GM18505 (cell line): Measurements from ENCODE around the gene CERS1.

ENCODE experiments used
- ATAC-seq: cut with Tn5 transposase; IDR thresholded peaks from one replicate; pipeline ENCODE4 v1.9.1; 2021; ENCODE audit not compliant: unreplicated experiment
- POLR2A ChIP-seq: IDR thresholded peaks from 4 replicates; pipeline ENCODE4 v1.6.1; 2011; ENCODE audit warnings: borderline replicate concordance; ENCODE audit not compliant: insufficient read depth, insufficient read length; ENCODE audit errors: extremely low read depth

The CERS1 gene

GRCh38 chr19:18881491-18881890, 14.5 kb downstream of the CERS1 start:
- no peak for ATAC-seq
- no peak for TF ChIP-seq POLR2A

GRCh38 chr19:18879579-18880373, 16.2 kb downstream of the CERS1 start:
- ATAC-seq: no peak
- no peak for TF ChIP-seq POLR2A

- no peak for TF ChIP-seq POLR2A
- no peak for ATAC-seq
Measured at GRCh38 chr19:18878858-18879578, 16.9 kb downstream of the CERS1 start.

DNA sequence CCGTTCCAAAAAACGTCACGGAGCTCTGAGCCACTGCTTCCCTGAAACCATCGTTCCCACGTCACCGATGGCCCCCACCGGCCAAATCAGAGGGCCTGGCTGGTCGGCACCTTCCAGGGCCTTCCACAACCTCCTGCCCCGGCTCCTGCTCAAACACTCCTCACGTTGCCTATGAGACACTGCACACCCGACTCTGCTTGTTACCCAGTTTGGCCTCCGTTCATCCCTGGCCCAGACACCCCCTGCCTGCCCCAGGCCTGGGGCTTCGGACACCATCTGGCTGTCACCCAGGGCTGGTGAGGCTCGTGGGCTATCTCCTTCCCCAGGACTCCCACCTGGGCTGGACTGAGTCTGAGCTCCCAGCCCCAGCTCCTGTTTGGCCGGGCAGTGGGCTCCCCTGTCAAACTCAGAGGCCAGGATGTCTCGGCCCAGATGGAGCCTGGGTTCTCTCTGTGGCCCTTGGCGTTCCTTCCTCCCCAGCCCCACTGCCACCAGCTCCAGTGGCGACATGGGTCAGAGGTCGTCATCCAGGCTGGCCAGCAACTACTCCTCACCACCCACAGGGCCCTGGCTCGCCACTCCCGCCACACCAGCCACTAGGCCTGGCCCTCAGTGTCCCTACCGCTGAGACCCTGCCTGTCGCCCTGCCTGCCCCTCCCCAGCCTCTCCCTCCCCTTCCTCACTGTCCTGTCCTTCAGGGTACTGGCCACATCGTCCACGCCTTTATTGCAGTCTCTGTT, 17.7 kb downstream of the CERS1 start:
- TF ChIP-seq POLR2A: no peak
- ATAC-seq: no peak

- TF ChIP-seq POLR2A: no peak
- no peak for ATAC-seq
Measured at GRCh38 chr19:18876865-18877264, 19.1 kb downstream of the CERS1 start.

DNA sequence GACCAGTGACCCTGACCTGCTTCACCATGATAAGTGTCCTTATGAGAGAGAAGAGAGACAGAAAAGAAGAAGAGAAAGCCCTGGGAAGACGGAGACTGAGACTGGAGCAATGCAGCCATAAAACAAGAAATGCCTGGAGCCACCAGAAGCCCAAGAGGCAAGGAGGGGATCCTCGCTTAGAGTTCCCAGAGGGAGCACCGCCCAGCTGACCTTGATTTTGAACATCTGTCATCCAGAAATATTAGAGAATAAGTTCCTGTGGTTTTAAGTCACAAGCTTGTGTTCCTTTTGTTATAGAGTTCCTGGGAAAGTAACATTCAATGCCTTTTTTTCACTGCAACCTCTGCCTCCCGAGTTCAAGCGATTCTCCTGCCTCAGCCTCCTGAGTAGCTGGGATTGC, 20.2 kb downstream of the CERS1 start:
- no peak for TF ChIP-seq POLR2A

GRCh38 chr19:18871543-18871942, 24.4 kb downstream of the CERS1 start:
- ATAC-seq: no peak
- no peak for TF ChIP-seq POLR2A

More for the DNA sequence above, 20.2 kb downstream of the CERS1 start:
- ATAC-seq: no peak

- ATAC-seq: no peak
- no peak for TF ChIP-seq POLR2A
Measured at GRCh38 chr19:18870531-18871172, 25.3 kb downstream of the CERS1 start.

GRCh38 chr19:18869781-18870530, 26.0 kb downstream of the CERS1 start:
- TF ChIP-seq POLR2A: no peak
- no peak for ATAC-seq

DNA sequence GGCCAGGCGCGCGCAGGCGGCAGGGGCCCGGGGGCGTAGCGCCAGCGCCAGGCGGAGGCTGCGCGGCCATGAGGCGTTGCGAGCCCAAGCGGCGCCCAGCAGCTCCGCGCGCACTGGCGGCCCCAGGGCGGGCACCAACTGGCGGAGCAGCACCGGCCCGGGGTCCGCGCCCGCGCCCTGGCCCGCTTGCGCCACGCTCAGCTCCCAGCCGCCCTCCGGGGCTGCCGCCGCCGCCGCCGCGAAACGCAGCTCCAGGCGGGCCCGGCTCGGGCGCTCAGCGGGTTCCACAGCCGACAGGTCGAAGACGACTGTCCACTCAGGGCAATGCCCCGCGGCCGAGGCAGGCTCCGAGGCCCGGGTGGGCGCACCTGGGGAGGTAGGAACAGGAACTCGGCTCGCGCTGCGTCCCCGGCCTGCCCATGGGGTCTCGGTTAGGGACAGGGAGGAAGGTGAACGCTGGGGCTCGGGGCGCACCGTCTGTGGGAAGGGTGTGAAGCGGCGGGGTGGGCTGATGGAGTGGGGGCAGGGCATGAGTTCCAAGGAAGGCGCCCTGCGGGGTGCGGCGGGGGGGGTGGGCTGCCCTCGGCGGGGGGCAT, 26.8 kb downstream of the CERS1 start:
- ATAC-seq: no peak
- TF ChIP-seq POLR2A: no peak

DNA sequence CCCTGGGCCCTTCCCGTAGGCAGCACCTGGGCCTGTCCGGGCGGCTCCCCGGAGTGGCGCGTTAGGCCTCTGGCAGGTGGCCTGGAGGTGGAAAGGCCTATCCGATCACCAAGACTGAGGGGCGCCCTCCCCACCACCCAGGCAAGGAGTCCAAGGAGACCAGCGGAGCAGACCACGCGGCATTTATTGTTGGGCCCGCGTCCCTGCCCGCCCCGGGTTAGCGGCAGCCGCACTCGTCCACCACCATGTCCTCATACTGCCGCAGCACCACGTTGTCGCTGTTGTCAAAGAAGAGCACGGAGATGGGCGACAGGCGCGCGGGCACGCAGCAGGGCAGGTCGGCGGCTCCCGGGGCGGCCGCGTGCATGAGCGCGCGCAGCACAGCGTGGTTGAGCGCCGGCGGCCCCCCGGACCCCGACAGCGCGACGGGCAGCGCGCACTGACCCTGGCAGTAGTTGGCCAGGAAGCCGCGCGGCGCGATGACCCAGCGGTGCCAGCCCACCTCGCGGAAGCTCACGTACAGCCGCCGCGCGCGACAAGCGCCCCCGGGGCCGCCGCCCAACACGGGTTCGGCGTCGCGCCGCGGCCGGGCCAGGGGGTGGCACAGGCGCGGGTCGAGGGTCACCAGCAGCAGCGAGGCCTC, 27.5 kb downstream of the CERS1 start:
- no peak for TF ChIP-seq POLR2A
- ATAC-seq: no peak

DNA sequence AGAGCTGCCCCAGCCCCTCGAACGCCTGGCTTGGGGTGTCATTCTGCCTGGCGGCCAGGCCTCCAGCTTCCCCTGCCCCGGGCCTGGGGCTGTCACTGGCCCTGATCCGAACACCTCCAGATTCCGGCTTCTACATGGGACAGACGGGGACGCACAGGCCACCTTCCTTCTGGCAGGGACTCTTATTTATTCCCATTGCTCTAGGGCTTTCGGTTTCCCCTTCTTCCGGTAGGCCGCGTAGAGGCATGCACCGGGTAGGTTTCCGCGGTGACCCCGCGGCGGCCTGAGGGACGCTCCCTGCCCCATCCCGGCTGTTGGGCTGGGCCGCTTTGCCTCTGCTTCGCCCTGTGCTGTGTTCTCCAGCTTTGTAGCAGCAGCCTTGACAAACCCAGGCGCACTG, 28.2 kb downstream of the CERS1 start:
- no peak for ATAC-seq
- TF ChIP-seq POLR2A: no peak
